Skin of body (tissue), 2 donors: ENCODE results near the gene UGT1A6. TPM values are rescaled to one million over a fixed set of nuclear protein-coding genes. Genes with fewer than 3 reads are reported as not detected.

Experiments used
- DNase-seq: peaks from one replicate; lab custom pipeline; 2025; lab: John Stamatoyannopoulos, UW
- total RNA-seq: library from RNA; depleted of rRNA; stranded (reverse); fragments of >200 nt; gene quantifications from one replicate; pipeline ENCODE4 v1.2.3, GENCODE V29; 2014

UGT1A6 gene
- total RNA-seq, 1 donor from 2014 or later, result 3.0 TPM

- no peak for DNase-seq
Observed at GRCh38 chr2:233764761-233765160, 72.1 kb downstream of the UGT1A6 start.

- no peak for DNase-seq
Observed at GRCh38 chr2:233766416-233766815, 73.7 kb downstream of the UGT1A6 start.

GRCh38 chr2:233768076-233768475 lies 75.4 kb downstream of the UGT1A6 start:
- no peak for DNase-seq

- DNase-seq, result no peak
Observed at GRCh38 chr2:233769260-233769659, 76.6 kb downstream of the UGT1A6 start.

GRCh38 chr2:233772153-233772552 lies 79.5 kb downstream of the UGT1A6 start:
- DNase-seq, result no peak

- DNase-seq, result no peak
Observed at GRCh38 chr2:233772583-233772982, 79.9 kb downstream of the UGT1A6 start.

GRCh38 chr2:233773854-233774253 lies 81.2 kb downstream of the UGT1A6 start:
- DNase-seq, result no peak

- DNase-seq, result no peak
Observed at GRCh38 chr2:233775414-233775813, 82.7 kb downstream of the UGT1A6 start.

- no peak for DNase-seq
Observed at GRCh38 chr2:233778030-233778429, 85.3 kb downstream of the UGT1A6 start, which contains the start of gene MROH2A. MROH2A (plus strand) TSS chr2:233778330; CDS start chr2:233779359, 1,029 bp downstream.

- DNase-seq, result no peak
Observed at GRCh38 chr2:233779722-233780121, 87.0 kb downstream of the UGT1A6 start.

GRCh38 chr2:233780771-233781170 lies 88.1 kb downstream of the UGT1A6 start:
- no peak for DNase-seq

- DNase-seq, result no peak
Observed at GRCh38 chr2:233789554-233789953, 96.9 kb downstream of the UGT1A6 start.

- DNase-seq, result no peak
Observed at GRCh38 chr2:233791151-233791882, 98.6 kb downstream of the UGT1A6 start.

GRCh38 chr2:233791883-233792329 lies 99.2 kb downstream of the UGT1A6 start:
- DNase-seq, result no peak

- no peak for DNase-seq
Observed at GRCh38 chr2:233792720-233793119, 100.0 kb downstream of the UGT1A6 start.

- DNase-seq, result no peak
Observed at GRCh38 chr2:233793465-233794127, 100.9 kb downstream of the UGT1A6 start.

- DNase-seq, result no peak
Observed at GRCh38 chr2:233794128-233794658, 101.5 kb downstream of the UGT1A6 start.

GRCh38 chr2:233795735-233796171 lies 103.1 kb downstream of the UGT1A6 start:
- no peak for DNase-seq

- no peak for DNase-seq
Observed at GRCh38 chr2:233796254-233796653, 103.6 kb downstream of the UGT1A6 start.

GRCh38 chr2:233798335-233799086 lies 105.8 kb downstream of the UGT1A6 start:
- DNase-seq, result no peak

GRCh38 chr2:233799087-233799665 lies 106.5 kb downstream of the UGT1A6 start:
- no peak for DNase-seq
